ENCODE data around the gene HNRNPLL. TPM values are rescaled to one million over a fixed set of nuclear protein-coding genes. Genes with fewer than 3 reads are reported as not detected.
"Not testable (repeated sequence)": the region's sequence is repeated elsewhere in the genome, so short reads cannot be mapped to it uniquely, and the experiment has no call there.

The HNRNPLL gene
- total and polyA plus RNA-seq, 8 donors = 4.9 to 20.8 (median 14.3) TPM

GRCh38 chr2:38540580-38541286 is 62.0 kb downstream of the HNRNPLL start:
- no peak for ATAC-seq
- Histone ChIP-seq H3K4me3 (no peak overlapping the region), H3K4me1 (no peaks in the 10 kb centered on the region), H3K36me3 (no peaks in the 10 kb centered on the region), H3K9me3 (no peaks in the 10 kb centered on the region), H3K27me3 (no peaks in the 10 kb centered on the region), H3K27ac (no peak overlapping the region)
- no peak for FAIRE-seq
- DNase-seq = no peak
- TF ChIP-seq CTCF (IDR thresholded peaks at IDR 0.05) = no peak
- intact Hi-C loops (cut with DNase I) = no loop called here
- 38 to 44% methylated on average over 5 of the region's 5 CpGs for WGBS, 2 donors

GRCh38 chr2:38539086-38539485 is 63.6 kb downstream of the HNRNPLL start:
- Histone ChIP-seq H3K36me3 (no peaks in the 10 kb centered on the region), H3K9me3 (no peaks in the 10 kb centered on the region), H3K27ac (no peak overlapping the region), H3K4me1 (no peaks in the 10 kb centered on the region), H3K27me3 (no peaks in the 10 kb centered on the region), H3K4me3 (no peak overlapping the region)
- intact Hi-C loops (cut with DNase I) = loop anchor here in 1 of 3 donors (5.0 kb wide), 1 partner anchor 188 kb away; no protein-coding TSS in a partner anchor
- 76 to 91% methylated on average over 5 of the region's 5 CpGs for WGBS, 2 donors
- DNase-seq (no peak), ATAC-seq (no peak), FAIRE-seq (no peak)
- no peak for TF ChIP-seq CTCF (IDR thresholded peaks at IDR 0.05)

- Histone ChIP-seq H3K27ac (no peak overlapping the region), H3K36me3 (no peaks in the 10 kb centered on the region), H3K27me3 (no peaks in the 10 kb centered on the region), H3K4me3 (no peak overlapping the region), H3K9me3 (no peaks in the 10 kb centered on the region), H3K4me1 (no peaks in the 10 kb centered on the region)
- intact Hi-C loops (cut with DNase I) = loop anchor here in 1 of 3 donors (5.0 kb wide), 1 partner anchor 189 kb away; no protein-coding TSS in a partner anchor
- no peak for ATAC-seq
- no peak for TF ChIP-seq CTCF (IDR thresholded peaks at IDR 0.05)
- no peak for DNase-seq
- no peak for FAIRE-seq
- 71 to 83% methylated on average over 3 of the region's 3 CpGs for WGBS, 2 donors
Observed at GRCh38 chr2:38537937-38538525, 64.7 kb downstream of the HNRNPLL start.

- not testable (repeated sequence) for H3K27me3 ChIP-seq, DNase-seq, H3K36me3 ChIP-seq, H3K4me1 ChIP-seq, H3K9me3 ChIP-seq, H3K4me3 ChIP-seq, ATAC-seq, FAIRE-seq, H3K27ac ChIP-seq
- 87 to 92% methylated on average over 13 of the region's 13 CpGs for WGBS, 2 donors
- intact Hi-C loops (cut with DNase I) = loop anchor here in 1 of 3 donors (5.0 kb wide), 1 partner anchor 190 kb away; no protein-coding TSS in a partner anchor
Observed at GRCh38 chr2:38537296-38537695, 65.4 kb downstream of the HNRNPLL start.

- H3K36me3 ChIP-seq = no peaks in the 10 kb centered on the region
- WGBS, 2 donors = 3% methylated on average over 50 to 53 of the region's 53 CpGs
- no peaks in the 10 kb centered on the region for H3K27me3 ChIP-seq
- TF ChIP-seq CTCF (IDR thresholded peaks at IDR 0.05) = peak; percentile 88 to 96 (median 92)
- no peak overlapping the region for H3K27ac ChIP-seq
- peak; percentile 62 to 97 (median 80) for DNase-seq
- H3K4me1 ChIP-seq = no peaks in the 10 kb centered on the region
- H3K9me3 ChIP-seq = no peaks in the 10 kb centered on the region
- peak; percentile 96 to 99 (median 98) for ATAC-seq
- peak overlapping the region; percentile 2 to 48 (median 31) for H3K4me3 ChIP-seq
- intact Hi-C loops (cut with DNase I) = loop anchor here in 1 of 3 donors (5.0 kb wide), 1 partner anchor 191 kb away; no protein-coding TSS in a partner anchor
- FAIRE-seq = no peak
Observed at GRCh38 chr2:38535744-38536506, 66.8 kb downstream of the HNRNPLL start.
